Calu3 (cell line): ENCODE measurements around the gene EME1. TPM values are rescaled to one million over a fixed set of nuclear protein-coding genes. Genes with fewer than 3 reads are reported as not detected.
"Not testable (repeated sequence)": the region's sequence is repeated elsewhere in the genome, so short reads cannot be mapped to it uniquely, and the experiment has no call there.

Source experiments
- BruUV-seq: library from RNA; stranded (reverse); fragments of 400-500 nt; replicated peaks from 2 replicates; lab custom pipeline; 2021; lab: Mats Ljungman, UMichigan
- CTCF ChIA-PET: fragments of 300-600 bp; sonication (Branson Sonifier 250); formaldehyde crosslinking; loops from one replicate; lab custom pipeline; 2022; ENCODE audit warnings: antibody characterized with exemption; lab: Charles Lee
- DNase-seq: peaks from one replicate; pipeline ENCODE4 v3.0.0; 2022
- H3K27ac Mint-ChIP-seq: one replicate; pipeline ENCODE4 v1.8.0; 2022; ENCODE audit warnings: mixed read lengths; ENCODE audit not compliant: unreplicated experiment
- H3K27me3 Mint-ChIP-seq: one replicate; pipeline ENCODE4 v1.8.0; 2022; ENCODE audit warnings: mixed read lengths; ENCODE audit not compliant: unreplicated experiment
- H3K36me3 Mint-ChIP-seq: one replicate; pipeline ENCODE4 v1.8.0; 2022; ENCODE audit warnings: mild to moderate bottlenecking, moderate library complexity, mixed read lengths; ENCODE audit not compliant: insufficient read depth, unreplicated experiment
- H3K4me1 Mint-ChIP-seq: one replicate; pipeline ENCODE4 v1.8.0; 2022; ENCODE audit warnings: mild to moderate bottlenecking, low read depth, mixed read lengths; ENCODE audit not compliant: unreplicated experiment
- H3K4me3 Mint-ChIP-seq: one replicate; pipeline ENCODE4 v1.8.0; 2022; ENCODE audit warnings: mild to moderate bottlenecking, low read depth, moderate library complexity, mixed read lengths; ENCODE audit not compliant: unreplicated experiment
- H3K9me3 Mint-ChIP-seq: one replicate; pipeline ENCODE4 v1.8.0; 2022; ENCODE audit warnings: low read depth, mixed read lengths; ENCODE audit not compliant: unreplicated experiment
- intact Hi-C: fragments of 100-400 bp; cut with micrococcal nuclease; formaldehyde crosslinking; loops from one replicate; pipeline ENCODE4 v1.10.0; 2022; ENCODE audit not compliant: unreplicated experiment
- total RNA-seq: library from RNA; stranded (reverse); gene quantifications from 2 replicates; pipeline ENCODE4 v1.2.3, GENCODE V29; 2022
- TF ChIP-seq, protein P1 (sequence below): fragments of 200-600 bp; IDR thresholded peaks from one replicate; pipeline ENCODE4 v1.8.0; 2022; ENCODE audit warnings: antibody characterized with exemption; ENCODE audit not compliant: unreplicated experiment

EME1 gene
- total RNA-seq, 1 experiment from 2014 or later: 33.5 TPM

DNA sequence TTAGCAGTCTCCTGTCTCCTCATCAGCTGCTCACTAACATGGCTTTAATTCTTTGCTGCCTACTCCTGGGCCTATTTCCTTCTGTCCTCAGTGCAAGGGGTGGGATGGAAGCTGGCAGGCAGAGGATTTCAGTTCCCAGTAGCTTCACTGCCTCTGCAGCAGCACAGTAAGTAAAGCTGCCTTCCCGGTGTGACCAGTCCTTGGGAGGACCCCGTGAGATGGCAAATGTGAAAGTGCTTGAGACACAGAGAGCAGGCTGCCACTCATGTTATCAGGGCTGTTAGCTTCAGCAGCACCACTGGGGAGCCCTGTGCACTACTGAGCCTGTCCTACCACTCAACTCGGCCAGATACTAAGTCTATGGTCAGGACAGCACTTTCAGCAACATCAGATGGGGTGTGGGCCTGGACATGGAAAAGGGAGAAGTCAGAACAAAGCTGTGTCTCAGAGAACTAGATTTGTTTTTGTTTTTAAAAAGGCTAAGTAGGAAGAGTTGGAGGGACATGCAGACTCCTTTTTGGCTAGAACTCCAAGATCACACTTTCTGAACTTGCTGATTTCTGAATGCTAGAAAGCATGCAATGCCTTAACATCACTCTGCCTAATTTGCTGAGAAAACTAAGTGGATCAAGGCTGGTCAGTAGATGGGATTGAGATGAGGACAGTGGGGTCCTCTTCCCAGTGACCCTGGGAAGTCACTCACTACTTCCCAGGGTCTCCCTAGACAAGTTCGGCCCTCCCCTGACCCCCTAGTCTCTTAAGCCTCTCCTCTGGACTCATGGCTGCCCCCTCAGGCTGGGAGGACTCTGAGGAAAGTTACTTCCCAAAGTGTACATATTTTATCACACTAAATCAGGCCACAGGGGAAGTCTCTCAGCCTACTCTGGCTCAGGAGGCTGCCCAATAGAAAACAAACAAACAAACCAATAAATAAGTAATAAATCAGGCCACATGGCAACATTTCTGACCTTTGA, 54.1 kb downstream of the EME1 start:
- no peaks in the 10 kb centered on the region for H3K27me3 Mint-ChIP-seq
- peaks cover 65% of the 10 kb centered on the region for H3K4me1 Mint-ChIP-seq
- peak overlapping the region; percentile 87 for H3K4me3 Mint-ChIP-seq
- peak; percentile 60 for DNase-seq
- TSS peak; percentile 42 for BruUV-seq
- TF ChIP-seq, protein P1, sequence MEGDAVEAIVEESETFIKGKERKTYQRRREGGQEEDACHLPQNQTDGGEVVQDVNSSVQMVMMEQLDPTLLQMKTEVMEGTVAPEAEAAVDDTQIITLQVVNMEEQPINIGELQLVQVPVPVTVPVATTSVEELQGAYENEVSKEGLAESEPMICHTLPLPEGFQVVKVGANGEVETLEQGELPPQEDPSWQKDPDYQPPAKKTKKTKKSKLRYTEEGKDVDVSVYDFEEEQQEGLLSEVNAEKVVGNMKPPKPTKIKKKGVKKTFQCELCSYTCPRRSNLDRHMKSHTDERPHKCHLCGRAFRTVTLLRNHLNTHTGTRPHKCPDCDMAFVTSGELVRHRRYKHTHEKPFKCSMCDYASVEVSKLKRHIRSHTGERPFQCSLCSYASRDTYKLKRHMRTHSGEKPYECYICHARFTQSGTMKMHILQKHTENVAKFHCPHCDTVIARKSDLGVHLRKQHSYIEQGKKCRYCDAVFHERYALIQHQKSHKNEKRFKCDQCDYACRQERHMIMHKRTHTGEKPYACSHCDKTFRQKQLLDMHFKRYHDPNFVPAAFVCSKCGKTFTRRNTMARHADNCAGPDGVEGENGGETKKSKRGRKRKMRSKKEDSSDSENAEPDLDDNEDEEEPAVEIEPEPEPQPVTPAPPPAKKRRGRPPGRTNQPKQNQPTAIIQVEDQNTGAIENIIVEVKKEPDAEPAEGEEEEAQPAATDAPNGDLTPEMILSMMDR: peak; percentile 8
- H3K9me3 Mint-ChIP-seq: no peaks in the 10 kb centered on the region
- H3K27ac Mint-ChIP-seq: no peak overlapping the region
- CTCF ChIA-PET: interaction anchor here (0.5 to 2.2 kb wide), 9 partner anchors 13 to 1173 kb away, joined by 3 to 20 read pairs (median 5); partner anchors contain the start of gene LRRC59
- intact Hi-C loops: loop anchor here (1.0 to 2.0 kb wide), 2 partner anchors 14 to 31 kb away; no protein-coding TSS in a partner anchor
- peaks cover 46% of the 10 kb centered on the region for H3K36me3 Mint-ChIP-seq

- Mint-ChIP-seq H3K36me3 (peaks cover 46% of the 10 kb centered on the region), H3K4me3 (peak overlapping the region; percentile 87), H3K4me1 (peaks cover 59% of the 10 kb centered on the region)
- DNase-seq, CTCF ChIA-PET, H3K9me3 Mint-ChIP-seq, intact Hi-C loops, H3K27me3 Mint-ChIP-seq, BruUV-seq, H3K27ac Mint-ChIP-seq: not testable (repeated sequence)
These were observed 55.1 kb downstream of the EME1 start for GRCh38 chr17:50428126-50428525.

DNA sequence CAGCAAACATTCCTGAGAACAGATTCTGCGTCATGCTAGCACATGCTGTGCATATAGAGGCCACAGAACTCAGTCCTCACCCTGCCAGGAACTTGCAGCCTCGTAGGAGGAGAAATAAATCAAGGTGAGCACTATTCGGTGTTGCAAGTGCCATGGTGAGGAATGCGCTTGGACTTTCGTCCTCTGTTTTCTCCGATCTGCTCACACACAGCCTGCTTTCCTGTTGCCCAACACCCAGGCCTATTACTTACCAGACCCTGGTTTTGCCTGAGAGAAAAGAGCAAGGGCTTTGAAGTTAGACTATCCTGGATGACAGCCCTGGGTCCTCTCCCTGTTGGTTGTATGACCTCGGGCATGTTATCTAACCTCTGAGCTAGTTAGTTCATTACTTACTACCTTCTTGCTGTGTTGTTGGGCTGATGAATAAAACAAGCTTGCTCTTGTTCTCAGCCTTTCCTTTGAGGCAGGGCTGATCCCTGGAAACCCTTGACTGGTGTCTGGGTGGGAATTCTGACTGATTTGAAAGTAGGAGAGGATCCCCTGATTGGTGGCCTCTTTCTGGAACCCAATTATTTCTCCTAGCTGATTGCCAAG, 55.9 kb downstream of the EME1 start:
- no peak overlapping the region for H3K4me3 Mint-ChIP-seq

DNA sequence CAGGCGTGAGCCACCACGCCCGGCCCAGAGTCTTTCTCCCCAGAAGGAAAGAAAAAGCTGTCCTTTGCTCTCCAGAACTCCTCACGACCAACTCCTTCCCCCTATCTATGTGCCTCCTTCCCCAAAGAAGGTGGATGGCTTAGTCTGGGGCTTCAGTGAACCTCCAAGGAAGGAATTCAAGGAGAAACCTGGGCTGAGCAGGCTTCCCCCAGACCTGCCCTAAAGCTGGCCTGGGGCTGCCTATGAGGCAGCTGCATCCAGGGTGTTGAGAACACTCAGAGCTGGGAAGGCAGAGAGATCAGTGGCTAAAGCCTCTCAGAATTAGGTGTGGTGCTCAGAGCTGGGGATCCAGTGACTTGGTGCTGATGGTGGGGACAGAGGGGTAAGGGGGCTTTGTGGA, 56.8 kb downstream of the EME1 start:
- Mint-ChIP-seq H3K9me3 (no peaks in the 10 kb centered on the region), H3K27me3 (no peaks in the 10 kb centered on the region), H3K27ac (no peak overlapping the region), H3K36me3 (peaks cover 37% of the 10 kb centered on the region), H3K4me3 (no peak overlapping the region), H3K4me1 (peaks cover 42% of the 10 kb centered on the region)
- CTCF ChIA-PET: interaction anchor here (1.4 kb wide), 1 partner anchor 33 kb away, joined by 4 read pairs; the partner anchor contains the start of gene LRRC59
- no peak for DNase-seq
- BruUV-seq: no TSS peak
- TF ChIP-seq, protein P1: no peak
- intact Hi-C loops: no loop called here

More for the DNA sequence above, 55.9 kb downstream of the EME1 start:
- CTCF ChIA-PET: interaction anchor here (0.6 to 1.4 kb wide), 3 partner anchors 32 to 220 kb away, joined by 4 to 12 read pairs (median 4); partner anchors contain the start of gene LRRC59
- H3K4me1 Mint-ChIP-seq: peaks cover 50% of the 10 kb centered on the region
- H3K27me3 Mint-ChIP-seq: no peaks in the 10 kb centered on the region
- no peak for DNase-seq
- peaks cover 40% of the 10 kb centered on the region for H3K36me3 Mint-ChIP-seq
- TF ChIP-seq, protein P1: no peak
- no peak overlapping the region for H3K27ac Mint-ChIP-seq
- no TSS peak for BruUV-seq
- intact Hi-C loops: no loop called here
- no peaks in the 10 kb centered on the region for H3K9me3 Mint-ChIP-seq

Other genes with a start within 250 kb of the EME1 start
- gene SAMD14, start 243.1 kb upstream of the EME1 start, total RNA-seq: not detected in 2 replicates
- 74.3 and 89.7 TPM in 2 replicates for gene PPP1R9B, start 222.6 kb upstream of the EME1 start, total RNA-seq
- not detected in 2 replicates for gene SGCA, start 207.2 kb upstream of the EME1 start, total RNA-seq
- gene COL1A1, start 171.6 kb upstream of the EME1 start, total RNA-seq: 5.5 and 9.4 TPM in 2 replicates
- 4.8 and 8.9 TPM in 2 replicates for gene TMEM92, start 98.8 kb upstream of the EME1 start, total RNA-seq
- 44.3 and 49.3 TPM in 2 replicates for gene XYLT2, start 27.1 kb upstream of the EME1 start, total RNA-seq
- gene MRPL27, start within 50 bp of the EME1 start, total RNA-seq: 79.0 and 84.0 TPM in 2 replicates
- gene LRRC59, start 24.3 kb downstream of the EME1 start, total RNA-seq: 205 and 212 TPM in 2 replicates
- gene ACSF2, start 53.0 kb downstream of the EME1 start, total RNA-seq: 148 and 156 TPM in 2 replicates
- not detected in 2 replicates for gene CHAD, start 95.7 kb downstream of the EME1 start, total RNA-seq
- 42.6 and 51.1 TPM in 2 replicates for gene RSAD1, start 105.6 kb downstream of the EME1 start, total RNA-seq
- 0.52 and 1.0 TPM in 2 replicates for gene MYCBPAP, start 135.2 kb downstream of the EME1 start, total RNA-seq
- gene EPN3, start 159.5 kb downstream of the EME1 start, total RNA-seq: 41.9 and 45.1 TPM in 2 replicates
- 33.2 and 47.8 TPM in 2 replicates for gene SPATA20, start 173.9 kb downstream of the EME1 start, total RNA-seq
- not detected in 2 replicates for gene CACNA1G, start 187.5 kb downstream of the EME1 start, total RNA-seq